HEK293 (cell line): ENCODE results near the gene CNTNAP1.

Source experiments
- EGR2 ChIP-seq: fragments of 450-650 bp; formaldehyde crosslinking; IDR thresholded peaks from 2 replicates; pipeline ENCODE4 v1.5.1; 2016; ENCODE audit warnings: low read depth, missing biosample characterization, missing genetic modification characterization
- IKZF3 ChIP-seq: fragments of 450-650 bp; IDR thresholded peaks from 2 replicates; pipeline ENCODE4 v1.5.0; 2018; ENCODE audit warnings: missing biosample characterization, mild to moderate bottlenecking, missing genetic modification characterization, moderate library complexity
- KLF7 ChIP-seq: fragments of 450-650 bp; formaldehyde crosslinking; IDR thresholded peaks from 2 replicates; pipeline ENCODE4 v1.5.1; 2016; ENCODE audit warnings: missing biosample characterization, missing genetic modification characterization, borderline replicate concordance
- PRDM10 ChIP-seq: fragments of 450-650 bp; formaldehyde crosslinking; IDR thresholded peaks from 2 replicates; pipeline ENCODE4 v1.5.1; 2016; ENCODE audit warnings: missing biosample characterization, missing genetic modification characterization
- ZBTB17 ChIP-seq: fragments of 450-650 bp; formaldehyde crosslinking; IDR thresholded peaks from 2 replicates; pipeline ENCODE4 v1.5.1; 2016; ENCODE audit warnings: missing biosample characterization, missing genetic modification characterization
- ZBTB49 ChIP-seq: fragments of 450-650 bp; formaldehyde crosslinking; IDR thresholded peaks from 2 replicates; pipeline ENCODE4 v1.5.1; 2016; ENCODE audit warnings: missing biosample characterization, missing genetic modification characterization, low read depth
- ZNF121 ChIP-seq: fragments of 450-650 bp; formaldehyde crosslinking; IDR thresholded peaks from 2 replicates; pipeline ENCODE4 v1.5.1; 2016; ENCODE audit warnings: missing biosample characterization, missing genetic modification characterization
- ZNF146 ChIP-seq: fragments of 450-650 bp; formaldehyde crosslinking; IDR thresholded peaks from 2 replicates; pipeline ENCODE4 v1.5.1; 2016; ENCODE audit warnings: missing biosample characterization, missing genetic modification characterization
- ZNF148 ChIP-seq: fragments of 450-650 bp; formaldehyde crosslinking; IDR thresholded peaks from 2 replicates; pipeline ENCODE4 v1.5.0; 2017; ENCODE audit warnings: missing biosample characterization, missing genetic modification characterization, borderline replicate concordance
- ZNF169 ChIP-seq: fragments of 450-650 bp; formaldehyde crosslinking; IDR thresholded peaks from 2 replicates; pipeline ENCODE4 v1.5.1; 2016; ENCODE audit warnings: missing biosample characterization, missing genetic modification characterization
- ZNF311 ChIP-seq: fragments of 450-650 bp; formaldehyde crosslinking; IDR thresholded peaks from 2 replicates; pipeline ENCODE4 v1.5.1; 2017; ENCODE audit warnings: missing biosample characterization, missing genetic modification characterization, borderline replicate concordance
- ZNF335 ChIP-seq: fragments of 450-650 bp; formaldehyde crosslinking; conservative IDR thresholded peaks from 2 replicates; pipeline ENCODE4 v1.5.1; 2016; ENCODE audit warnings: missing biosample characterization, missing genetic modification characterization
- ZNF354C ChIP-seq: fragments of 450-650 bp; formaldehyde crosslinking; IDR thresholded peaks from 2 replicates; pipeline ENCODE4 v1.5.1; 2016; ENCODE audit warnings: missing biosample characterization, missing genetic modification characterization, low read depth, borderline replicate concordance
- ZNF488 ChIP-seq: fragments of 450-650 bp; formaldehyde crosslinking; IDR thresholded peaks from 2 replicates; pipeline ENCODE4 v1.5.1; 2016; ENCODE audit warnings: missing biosample characterization, missing genetic modification characterization
- ZNF514 ChIP-seq: fragments of 450-650 bp; formaldehyde crosslinking; IDR thresholded peaks from 2 replicates; pipeline ENCODE4 v1.5.1; 2016; ENCODE audit warnings: missing biosample characterization, missing genetic modification characterization
- ZNF626 ChIP-seq: fragments of 450-650 bp; sonication (Bioruptor Pico); formaldehyde crosslinking; IDR thresholded peaks from 2 replicates; pipeline ENCODE4 v1.5.1; 2018; ENCODE audit warnings: missing biosample characterization, missing genetic modification characterization, inconsistent platforms
- ZNF660 ChIP-seq: fragments of 450-650 bp; IDR thresholded peaks from 2 replicates; pipeline ENCODE4 v1.5.1; 2018; ENCODE audit warnings: missing biosample characterization, mild to moderate bottlenecking, missing genetic modification characterization
- ZSCAN30 ChIP-seq: fragments of 450-650 bp; IDR thresholded peaks from 2 replicates; pipeline ENCODE4 v1.5.1; 2018; ENCODE audit warnings: missing biosample characterization, mild to moderate bottlenecking, missing genetic modification characterization, moderate library complexity
- TF ChIP-seq, protein P1 (sequence below): fragments of 450-650 bp; formaldehyde crosslinking; IDR thresholded peaks from 2 replicates; pipeline ENCODE4 v1.5.1; 2016; ENCODE audit warnings: missing biosample characterization, missing genetic modification characterization

Gene CNTNAP1

GRCh38 chr17:42653179-42654124 is 28.9 kb upstream of the CNTNAP1 start (continued):
- peak; percentile 79 for TF ChIP-seq PRDM10
- no peak for TF ChIP-seq ZSCAN30 (tag by site-specific recombination)
- peak; percentile 90 for TF ChIP-seq ZNF121 (tag by site-specific recombination)
- TF ChIP-seq EGR2 (tag by site-specific recombination): no peak
- peak; percentile 60; the same call in 1 of the 2 replicates for TF ChIP-seq ZNF335
- TF ChIP-seq ZNF488 (tag by site-specific recombination): no peak
- no peak for TF ChIP-seq ZNF148 (tag by site-specific recombination)
- TF ChIP-seq ZNF311: no peak
- TF ChIP-seq ZNF660 (tag by site-specific recombination): no peak
- peak; percentile 48; the same call in 1 of the 2 replicates for TF ChIP-seq IKZF3 (tag by site-specific recombination)
- TF ChIP-seq ZNF354C (tag by site-specific recombination): no peak
- TF ChIP-seq ZNF514 (tag by site-specific recombination): no peak
- TF ChIP-seq ZNF626 (tag by site-specific recombination): no peak
- TF ChIP-seq ZBTB49: no peak
- TF ChIP-seq ZBTB17: peak; percentile 28; the same call in 1 of the 2 replicates
- TF ChIP-seq KLF7 (tag by site-specific recombination): no peak
- TF ChIP-seq ZNF146 (tag by site-specific recombination): no peak
- TF ChIP-seq, protein P1, sequence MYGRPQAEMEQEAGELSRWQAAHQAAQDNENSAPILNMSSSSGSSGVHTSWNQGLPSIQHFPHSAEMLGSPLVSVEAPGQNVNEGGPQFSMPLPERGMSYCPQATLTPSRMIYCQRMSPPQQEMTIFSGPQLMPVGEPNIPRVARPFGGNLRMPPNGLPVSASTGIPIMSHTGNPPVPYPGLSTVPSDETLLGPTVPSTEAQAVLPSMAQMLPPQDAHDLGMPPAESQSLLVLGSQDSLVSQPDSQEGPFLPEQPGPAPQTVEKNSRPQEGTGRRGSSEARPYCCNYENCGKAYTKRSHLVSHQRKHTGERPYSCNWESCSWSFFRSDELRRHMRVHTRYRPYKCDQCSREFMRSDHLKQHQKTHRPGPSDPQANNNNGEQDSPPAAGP (tag by site-specific recombination): no peak
- TF ChIP-seq ZNF169: no peak
